NK-92 treated with Interleukin-12 subunit alpha and Interleukin-12 subunit beta, amount 100 ng/mL, for 24 hours (cell line): Measurements from ENCODE around the gene CPM.
"Not testable (repeated sequence)": the region's sequence is repeated elsewhere in the genome, so short reads cannot be mapped to it uniquely, and the experiment has no call there.

Source experiments
- DNase-seq: peaks from one replicate; lab custom pipeline; 2025; lab: John Stamatoyannopoulos, UW

The CPM gene

DNA sequence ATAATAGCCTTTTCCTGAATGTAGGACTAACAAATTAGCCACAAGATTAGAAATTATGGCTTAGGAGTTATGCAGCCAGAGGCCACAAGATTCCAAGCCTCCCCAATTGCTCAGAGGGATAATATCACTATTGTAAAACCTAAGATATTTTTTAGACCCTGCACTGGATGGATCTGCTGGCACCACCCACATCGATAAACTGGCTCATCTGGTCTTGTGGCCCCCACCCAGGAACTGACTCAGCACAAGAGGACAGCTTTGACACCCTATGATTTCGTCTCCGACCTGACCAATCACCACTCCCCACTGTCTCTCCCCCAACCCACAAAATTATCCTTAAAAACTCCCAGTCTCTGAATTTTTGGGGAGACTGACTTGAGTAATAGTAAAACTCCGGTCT lies 54.7 kb downstream of the CPM start:
- DNase-seq = no peak

- no peak for DNase-seq
These were observed 55.4 kb downstream of the CPM start for GRCh38 chr12:68877583-68877982.

- DNase-seq = no peak
These were observed 56.5 kb downstream of the CPM start for GRCh38 chr12:68876461-68876860.

DNA sequence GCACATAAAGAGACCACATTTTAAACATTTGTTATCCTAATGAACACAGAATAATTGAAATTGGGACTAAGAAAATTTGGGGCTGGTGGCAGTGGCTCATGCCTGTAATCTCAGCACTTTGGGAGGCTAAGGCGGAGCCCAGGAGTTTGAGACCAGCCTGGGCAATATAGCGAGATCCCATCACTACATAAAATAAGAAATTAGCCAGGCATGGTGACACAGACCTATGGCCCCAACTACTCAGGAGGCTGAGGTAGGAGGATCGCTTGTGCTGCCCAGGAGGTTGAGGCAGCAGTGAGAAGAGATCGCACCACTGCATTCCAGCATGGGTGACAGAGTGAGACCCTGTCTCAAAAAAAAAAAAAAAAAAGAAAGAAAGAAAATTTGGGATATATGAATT lies 59.7 kb downstream of the CPM start:
- no peak for DNase-seq

DNA sequence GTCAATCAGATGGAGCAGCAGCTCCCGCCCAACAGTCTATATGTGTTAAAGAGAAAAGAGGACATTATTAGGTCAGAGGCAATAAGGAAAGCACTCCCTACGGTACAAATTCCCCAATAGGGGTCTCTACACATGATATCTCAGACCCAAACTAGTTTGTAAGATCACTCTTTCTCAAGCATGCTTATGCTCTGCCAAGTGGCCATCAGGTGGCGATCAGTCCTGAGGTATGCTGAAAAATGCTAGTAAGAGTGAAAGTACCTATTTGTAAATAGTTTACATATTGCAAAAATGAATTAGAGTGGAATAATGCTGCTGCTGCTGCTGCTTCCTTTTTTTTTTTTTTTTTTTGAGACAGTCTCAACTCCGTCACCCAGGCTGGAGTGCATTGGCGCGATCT lies 61.0 kb downstream of the CPM start:
- DNase-seq = no peak

DNA sequence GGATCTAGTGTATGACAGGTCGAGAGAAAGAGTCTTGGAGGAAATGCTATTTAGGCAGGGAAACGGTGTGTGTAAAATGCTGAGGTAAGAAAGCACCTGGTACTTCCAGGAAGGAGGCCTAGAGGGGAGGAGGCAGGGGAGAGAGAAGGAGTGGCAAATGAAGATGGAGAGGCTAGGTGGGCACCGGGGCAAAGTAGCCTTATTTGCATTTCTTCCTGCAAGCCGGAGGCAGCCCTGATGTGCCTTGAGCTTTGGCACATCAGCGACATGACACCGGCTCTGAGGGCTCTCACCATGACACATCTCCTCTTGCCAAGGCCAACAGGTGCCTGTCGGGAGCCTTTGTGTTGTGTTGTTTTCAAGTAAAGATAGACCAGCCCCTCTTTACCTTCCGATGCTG lies 61.6 kb downstream of the CPM start:
- DNase-seq = no peak

GRCh38 chr12:68870443-68870842 lies 62.5 kb downstream of the CPM start:
- no peak for DNase-seq

GRCh38 chr12:68870011-68870410 lies 63.0 kb downstream of the CPM start:
- no peak for DNase-seq

- DNase-seq = no peak
These were observed 64.8 kb downstream of the CPM start for GRCh38 chr12:68868043-68868790.

DNA sequence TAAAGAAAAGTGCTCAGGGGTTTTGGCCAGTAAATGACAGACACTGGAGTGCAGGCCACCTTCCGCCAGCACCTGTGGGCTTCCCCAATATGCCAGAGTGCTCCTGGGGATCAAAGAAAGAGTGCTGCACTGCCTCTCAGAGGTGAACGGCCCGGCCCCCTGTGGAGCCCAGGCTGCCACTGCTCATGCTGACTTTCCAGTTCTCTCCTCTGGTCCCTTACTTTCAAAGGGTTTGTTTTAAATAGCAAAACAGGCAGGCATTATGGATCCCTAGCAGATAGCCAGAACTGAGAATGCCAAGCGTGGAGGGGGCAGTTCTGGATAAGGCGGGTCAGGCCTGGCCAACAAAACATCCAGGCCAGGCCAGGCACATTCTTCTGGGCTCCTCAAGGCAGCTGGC lies 65.4 kb downstream of the CPM start:
- no peak for DNase-seq

DNA sequence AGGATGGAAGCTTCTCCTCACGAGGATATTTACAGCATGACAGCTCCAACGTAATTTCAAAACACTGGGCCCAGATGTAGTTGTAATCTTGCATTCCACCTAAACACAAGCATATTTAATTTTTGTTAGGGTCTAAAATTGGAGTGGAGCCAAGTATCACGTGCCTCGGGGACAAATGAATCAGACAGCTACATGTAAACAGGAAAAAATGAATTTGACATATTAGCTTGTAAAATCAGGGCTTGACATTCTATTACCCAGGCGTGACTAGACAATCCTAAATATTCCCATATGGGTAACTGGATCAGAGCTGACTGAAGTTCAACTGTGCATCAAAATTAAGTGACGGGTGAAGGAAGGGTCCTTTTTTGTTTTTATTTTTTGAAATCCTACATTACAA lies 66.0 kb downstream of the CPM start:
- DNase-seq = no peak

GRCh38 chr12:68865399-68866164 lies 67.4 kb downstream of the CPM start:
- DNase-seq = no peak

DNA sequence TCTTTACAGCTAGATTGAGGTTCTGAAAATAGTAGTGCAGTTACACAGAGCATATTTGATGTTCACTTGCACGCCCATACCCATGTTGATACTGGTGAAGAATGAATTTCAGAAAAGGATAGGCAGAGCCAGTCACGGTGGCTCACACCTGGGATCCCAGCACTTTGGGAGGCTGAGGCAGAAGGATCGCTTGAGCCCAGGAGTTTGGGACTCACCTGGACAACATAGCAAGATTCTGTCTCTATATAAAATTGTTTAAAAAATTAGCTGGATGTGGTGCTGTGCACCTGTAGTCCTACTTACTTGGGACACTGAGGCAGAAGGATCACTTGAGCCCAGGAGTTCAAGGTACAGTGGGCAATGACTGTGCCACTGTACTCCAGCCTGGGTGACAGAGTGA lies 68.4 kb downstream of the CPM start:
- no peak for DNase-seq

DNA sequence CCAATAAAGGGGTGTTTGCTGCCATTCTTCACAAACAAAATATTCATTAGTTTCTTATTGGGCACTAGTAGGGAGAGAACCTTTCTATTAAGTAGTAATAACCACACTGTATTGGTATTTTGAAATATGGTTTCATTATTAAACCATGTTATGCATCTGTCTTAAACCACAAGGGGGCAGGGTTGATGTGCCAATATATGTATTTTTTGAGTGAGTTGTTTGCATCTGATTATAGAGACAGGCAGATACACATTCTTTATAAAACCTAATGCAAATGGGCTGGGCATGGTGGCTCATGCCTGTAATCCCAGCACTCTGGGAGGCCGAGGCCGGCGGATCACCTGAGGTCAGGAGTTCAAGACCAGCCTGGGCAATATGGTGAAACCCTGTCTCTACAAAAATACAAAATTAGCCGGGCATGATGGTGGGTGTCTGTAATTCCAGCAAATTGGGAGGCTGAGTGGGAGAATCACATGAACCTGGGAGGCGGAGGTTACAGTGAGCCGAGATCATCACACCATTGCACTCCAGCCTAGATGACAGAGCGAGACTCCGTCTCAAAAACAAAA lies 69.0 kb downstream of the CPM start:
- DNase-seq = not testable (repeated sequence)

DNA sequence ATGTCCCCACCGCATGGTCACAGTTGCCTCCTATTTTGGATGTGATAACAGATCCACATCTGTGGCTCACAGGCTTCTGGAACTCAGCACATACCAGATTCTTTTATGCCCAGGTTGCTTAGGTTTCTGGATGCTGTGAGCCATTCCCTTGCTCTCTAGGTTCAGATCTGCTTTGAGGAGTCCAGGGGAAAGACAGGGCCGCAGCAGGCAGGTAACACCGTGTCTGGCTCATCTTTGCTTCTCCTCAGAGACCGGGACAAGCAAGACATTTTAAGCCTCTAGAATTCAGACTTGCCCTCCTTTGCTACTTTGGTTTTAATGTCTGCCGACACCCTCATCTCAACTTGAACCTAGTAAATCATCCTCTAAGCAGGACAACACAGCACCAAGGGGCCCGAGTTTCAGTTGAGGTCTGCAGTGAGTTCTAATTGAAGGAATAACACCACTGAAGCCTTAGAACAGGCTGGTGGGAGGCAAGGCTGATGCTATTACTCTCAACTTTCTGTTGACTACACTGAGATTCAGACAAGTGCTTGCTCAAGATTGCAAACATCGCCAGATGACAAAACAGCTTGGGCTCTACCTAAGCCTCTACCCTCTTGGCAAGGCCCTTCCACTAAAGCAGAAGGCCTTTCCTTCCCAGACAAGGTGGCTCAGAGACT lies 69.7 kb downstream of the CPM start:
- no peak for DNase-seq

DNA sequence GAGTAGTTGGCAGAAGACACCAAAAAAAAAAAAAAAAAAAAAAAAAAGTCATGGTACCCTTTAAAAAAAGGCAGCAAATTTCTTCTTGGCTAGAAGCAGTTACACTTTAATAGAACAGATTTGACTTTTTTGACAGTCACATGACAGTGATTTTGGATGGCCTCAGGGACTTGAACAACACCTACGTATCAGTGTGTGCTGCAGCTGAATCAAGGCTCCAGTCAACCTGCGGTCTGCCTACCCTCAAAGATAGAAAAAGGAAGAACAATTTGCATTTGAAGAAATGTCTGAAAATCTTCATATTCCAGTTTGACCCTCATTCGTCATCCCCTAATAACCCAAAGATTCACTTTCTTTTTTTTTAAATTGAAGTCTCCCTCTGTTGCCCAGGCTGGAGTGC lies 71.1 kb downstream of the CPM start:
- DNase-seq = no peak

DNA sequence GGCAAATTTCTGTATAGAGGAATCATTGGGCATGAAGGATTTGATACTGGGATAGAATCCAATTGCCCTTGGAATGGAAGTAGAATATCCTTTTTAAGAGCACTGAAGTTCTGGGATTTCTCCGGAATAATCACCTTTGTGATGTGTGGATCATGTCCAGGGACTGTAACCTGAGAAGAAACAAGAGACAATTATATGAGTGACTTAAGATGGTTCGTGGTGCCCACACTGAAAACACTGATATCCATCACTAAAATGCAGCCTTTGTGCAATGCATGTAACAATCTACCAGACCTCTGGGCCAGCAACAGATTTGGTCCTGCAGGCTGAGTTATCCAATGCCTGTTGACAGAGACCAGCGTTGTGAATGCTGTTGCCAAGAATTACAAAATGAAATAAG lies 76.5 kb downstream of the CPM start:
- no peak for DNase-seq

- DNase-seq = no peak
These were observed 77.2 kb downstream of the CPM start for GRCh38 chr12:68855771-68856170.

- no peak for DNase-seq
These were observed 77.9 kb downstream of the CPM start for GRCh38 chr12:68855111-68855510.

- DNase-seq = no peak
These were observed 78.4 kb downstream of the CPM start for GRCh38 chr12:68854554-68854953.

- DNase-seq = no peak
These were observed 78.9 kb downstream of the CPM start for GRCh38 chr12:68854078-68854468.

GRCh38 chr12:68853396-68854077 lies 79.4 kb downstream of the CPM start:
- no peak for DNase-seq
